ENCODE measurements around the gene MARS1.

GRCh38 chr12:57455374-57456144 is 32.3 kb upstream of the MARS1 start:
- TF ChIP-seq CTCF (IDR thresholded peaks at IDR 0.05) (no peak), POLR2AphosphoS5 (IDR thresholded peaks at IDR 0.05) (no peak), EP300 (IDR thresholded peaks at IDR 0.05) (no peak), POLR2A (IDR thresholded peaks at IDR 0.05) (no peak)

All from stomach (tissue), 4 donors.